Activated CD8-positive, alpha-beta T cell treated with anti-CD3 and anti-CD28 coated beads for 36 hours (primary cell): Measurements from ENCODE around the gene UBE3C. TPM values are rescaled to one million over a fixed set of nuclear protein-coding genes. Genes with fewer than 3 reads are reported as not detected.

ENCODE experiments used
- ATAC-seq: fragments of 200-7000 bp; cut with Tn5 transposase; one replicate; pipeline ENCODE4 v1.10.0; 2021; ENCODE audit warnings: mild to moderate bottlenecking, moderate library complexity
- CTCF ChIA-PET: fragments of 350-600 bp; sonication (Branson Sonifier 250); formaldehyde crosslinking; loops from one replicate; lab custom pipeline; 2021; ENCODE audit warnings: antibody characterized with exemption; lab: Charles Lee
- POLR2A ChIA-PET: fragments of 350-600 bp; sonication (Branson Sonifier 250); formaldehyde crosslinking; loops from one replicate; lab custom pipeline; 2021; ENCODE audit warnings: antibody characterized with exemption; lab: Charles Lee
- DNase-seq: peaks from one replicate; pipeline ENCODE4 v3.0.0-alpha.2; 2020
- H3K27ac Mint-ChIP-seq: one replicate; pipeline ENCODE4 v1.8.0; 2021; ENCODE audit warnings: mild to moderate bottlenecking, mixed read lengths
- H3K27me3 Mint-ChIP-seq: one replicate; pipeline ENCODE4 v1.8.0; 2021; ENCODE audit warnings: mixed read lengths
- H3K36me3 Mint-ChIP-seq: one replicate; pipeline ENCODE4 v1.8.0; 2021; ENCODE audit warnings: low read depth, mixed read lengths
- H3K4me1 Mint-ChIP-seq: one replicate; pipeline ENCODE4 v1.8.0; 2021; ENCODE audit warnings: low read depth, mixed read lengths
- H3K4me3 Mint-ChIP-seq: one replicate; pipeline ENCODE4 v1.8.0; 2021; ENCODE audit warnings: mild to moderate bottlenecking, moderate library complexity, mixed read lengths
- H3K9me3 Mint-ChIP-seq: one replicate; pipeline ENCODE4 v1.8.0; 2021; ENCODE audit warnings: mixed read lengths
- CTCF ChIP-seq: fragments of 200-600 bp; IDR thresholded peaks from one replicate; pipeline ENCODE4 v1.8.0; 2022; ENCODE audit warnings: antibody characterized with exemption, mild to moderate bottlenecking
- intact Hi-C: fragments of 100-400 bp; cut with micrococcal nuclease; formaldehyde crosslinking; loops from one replicate; pipeline ENCODE4 v1.10.0; 2022
- total RNA-seq, 2 experiments: library from RNA; stranded (reverse); gene quantifications; one replicate each; pipeline ENCODE4 v1.2.3, GENCODE V29; 2021

UBE3C gene
- total RNA-seq, 2 experiments from 2014 or later = 59.0 to 59.6 TPM

- peaks cover 20% of the 10 kb centered on the region for H3K27me3 Mint-ChIP-seq
These were observed 25.1 kb upstream of the UBE3C start for GRCh38 chr7:157113607-157114006.

GRCh38 chr7:157116762-157117161 lies 22.0 kb upstream of the UBE3C start:
- H3K9me3 Mint-ChIP-seq = peaks cover 14% of the 10 kb centered on the region
- peaks cover 8% of the 10 kb centered on the region for H3K27me3 Mint-ChIP-seq
- H3K4me3 Mint-ChIP-seq = no peak overlapping the region
- no peak overlapping the region for H3K27ac Mint-ChIP-seq
- no peak for DNase-seq
- intact Hi-C loops = no loop called here
- H3K4me1 Mint-ChIP-seq = no peaks in the 10 kb centered on the region
- TF ChIP-seq CTCF = no peak
- ChIA-PET CTCF (no interaction called here), POLR2A (interaction anchor here (0.6 kb wide), 1 partner anchor 63 kb away, joined by 3 read pairs; no protein-coding TSS in a partner anchor)
- H3K36me3 Mint-ChIP-seq = peaks cover 3% of the 10 kb centered on the region
- no peak for ATAC-seq

More at GRCh38 chr7:157113607-157114006, 25.1 kb upstream of the UBE3C start:
- Mint-ChIP-seq H3K4me3 (no peak overlapping the region), H3K27ac (no peak overlapping the region), H3K36me3 (peaks cover 3% of the 10 kb centered on the region), H3K9me3 (peaks cover 14% of the 10 kb centered on the region), H3K4me1 (no peaks in the 10 kb centered on the region)
- TF ChIP-seq CTCF = no peak
- DNase-seq = peak; percentile 34
- ChIA-PET POLR2A (interaction anchor here (0.5 kb wide), 1 partner anchor 42 kb away, joined by 3 read pairs; no protein-coding TSS in a partner anchor), CTCF (no interaction called here)
- intact Hi-C loops = no loop called here
- peak; percentile 56 for ATAC-seq

GRCh38 chr7:157117796-157118195 lies 20.9 kb upstream of the UBE3C start:
- Mint-ChIP-seq H3K36me3 (peaks cover 1% of the 10 kb centered on the region), H3K4me1 (no peaks in the 10 kb centered on the region), H3K27me3 (peaks cover 5% of the 10 kb centered on the region), H3K4me3 (no peak overlapping the region), H3K27ac (no peak overlapping the region), H3K9me3 (peaks cover 9% of the 10 kb centered on the region)
- DNase-seq (no peak), ATAC-seq (no peak)
- ChIA-PET POLR2A (no interaction called here), CTCF (no interaction called here)
- intact Hi-C loops = no loop called here
- no peak for TF ChIP-seq CTCF

- H3K36me3 Mint-ChIP-seq = no peaks in the 10 kb centered on the region
- ATAC-seq (no peak), DNase-seq (no peak)
- intact Hi-C loops = no loop called here
- POLR2A ChIA-PET = no interaction called here
- H3K27ac Mint-ChIP-seq = no peak overlapping the region
- H3K4me1 Mint-ChIP-seq = no peaks in the 10 kb centered on the region
- peaks cover 2% of the 10 kb centered on the region for H3K9me3 Mint-ChIP-seq
- H3K27me3 Mint-ChIP-seq = no peaks in the 10 kb centered on the region
- H3K4me3 Mint-ChIP-seq = no peak overlapping the region
- CTCF ChIA-PET = no interaction called here
- TF ChIP-seq CTCF = no peak
These were observed 18.5 kb upstream of the UBE3C start for GRCh38 chr7:157120181-157120580.

GRCh38 chr7:157121184-157121715 lies 17.5 kb upstream of the UBE3C start:
- no peak overlapping the region for H3K27ac Mint-ChIP-seq
- ATAC-seq (no peak), DNase-seq (no peak)
- ChIA-PET CTCF (no interaction called here), POLR2A (no interaction called here)
- H3K9me3 Mint-ChIP-seq = peaks cover 2% of the 10 kb centered on the region
- no peak for TF ChIP-seq CTCF
- no peak overlapping the region for H3K4me3 Mint-ChIP-seq
- no peaks in the 10 kb centered on the region for H3K4me1 Mint-ChIP-seq
- no peaks in the 10 kb centered on the region for H3K36me3 Mint-ChIP-seq
- intact Hi-C loops = no loop called here
- H3K27me3 Mint-ChIP-seq = no peaks in the 10 kb centered on the region
